ENCODE measurements around the gene SLC50A1.
"Not testable (repeated sequence)": the region's sequence is repeated elsewhere in the genome, so short reads cannot be mapped to it uniquely, and the experiment has no call there.

The SLC50A1 gene

GRCh38 chr1:155117610-155118009, 18.0 kb upstream of the SLC50A1 start:
- DNase-seq = no peak

- not testable (repeated sequence) for DNase-seq
Measured at GRCh38 chr1:155118090-155118489, 17.6 kb upstream of the SLC50A1 start.

DNA sequence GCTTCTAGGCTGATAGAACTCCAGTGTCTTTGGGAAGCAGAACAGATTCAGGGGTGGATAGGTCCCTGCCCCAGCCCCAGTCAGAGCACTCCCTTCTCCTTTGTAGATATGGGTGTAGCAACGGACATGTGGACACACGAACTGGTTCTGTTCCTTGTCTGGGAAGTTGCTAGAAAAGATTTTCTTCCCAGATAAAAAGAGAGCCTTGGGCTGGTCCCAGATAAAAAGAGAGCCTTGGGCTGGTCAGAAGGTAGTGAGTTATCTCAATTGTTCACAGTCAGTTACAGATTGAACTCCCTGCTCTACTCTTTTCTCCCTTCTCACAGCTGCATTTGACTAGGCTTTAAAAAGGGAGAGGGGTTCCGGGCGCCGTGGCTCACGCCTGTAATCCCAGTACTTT, 15.4 kb upstream of the SLC50A1 start:
- DNase-seq = no peak

- DNase-seq = no peak
Measured at GRCh38 chr1:155121249-155121648, 14.4 kb upstream of the SLC50A1 start.

DNA sequence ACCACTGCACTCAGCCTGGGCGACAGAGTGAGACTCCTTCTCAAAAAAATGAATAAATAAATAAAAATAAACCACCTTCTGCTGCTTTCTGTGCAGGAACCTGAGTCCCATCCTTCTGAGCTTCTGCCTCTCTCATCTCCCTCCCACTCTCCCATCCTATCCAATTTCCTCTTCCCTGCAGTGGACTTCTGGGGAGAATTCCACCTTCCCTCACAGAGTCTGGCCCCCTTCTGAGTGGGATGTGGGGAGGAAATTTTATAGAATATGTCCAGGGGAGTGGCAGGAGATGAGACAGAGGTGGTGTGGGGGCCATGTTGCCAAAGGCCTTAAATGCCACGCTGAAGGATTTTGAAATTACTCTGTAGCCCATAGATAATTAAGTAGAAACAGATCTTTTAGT, 13.3 kb upstream of the SLC50A1 start:
- no peak for DNase-seq

DNA sequence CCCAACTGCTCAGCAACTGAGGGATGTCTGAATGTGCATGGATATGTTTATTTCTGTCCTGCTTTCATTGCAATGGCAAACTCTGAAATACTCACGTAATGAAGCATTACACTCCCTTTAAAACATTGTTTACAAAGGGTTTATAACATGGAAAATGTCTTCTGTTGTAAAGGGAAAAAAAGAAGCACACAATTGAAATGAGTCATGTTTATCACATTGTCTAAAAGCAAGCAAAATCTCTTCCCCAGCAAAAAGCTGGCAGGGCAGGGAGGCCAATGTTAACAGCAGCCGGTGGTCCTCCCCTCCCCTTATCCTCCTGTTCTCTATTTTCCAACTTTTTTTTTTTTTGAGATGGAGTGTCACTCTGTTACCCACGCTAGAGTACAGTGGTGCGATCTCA, 11.9 kb upstream of the SLC50A1 start:
- no peak for DNase-seq

GRCh38 chr1:155124503-155125463, 10.9 kb upstream of the SLC50A1 start:
- DNase-seq = no peak

- no peak for DNase-seq
Measured at GRCh38 chr1:155125511-155125945, 10.1 kb upstream of the SLC50A1 start.

DNA sequence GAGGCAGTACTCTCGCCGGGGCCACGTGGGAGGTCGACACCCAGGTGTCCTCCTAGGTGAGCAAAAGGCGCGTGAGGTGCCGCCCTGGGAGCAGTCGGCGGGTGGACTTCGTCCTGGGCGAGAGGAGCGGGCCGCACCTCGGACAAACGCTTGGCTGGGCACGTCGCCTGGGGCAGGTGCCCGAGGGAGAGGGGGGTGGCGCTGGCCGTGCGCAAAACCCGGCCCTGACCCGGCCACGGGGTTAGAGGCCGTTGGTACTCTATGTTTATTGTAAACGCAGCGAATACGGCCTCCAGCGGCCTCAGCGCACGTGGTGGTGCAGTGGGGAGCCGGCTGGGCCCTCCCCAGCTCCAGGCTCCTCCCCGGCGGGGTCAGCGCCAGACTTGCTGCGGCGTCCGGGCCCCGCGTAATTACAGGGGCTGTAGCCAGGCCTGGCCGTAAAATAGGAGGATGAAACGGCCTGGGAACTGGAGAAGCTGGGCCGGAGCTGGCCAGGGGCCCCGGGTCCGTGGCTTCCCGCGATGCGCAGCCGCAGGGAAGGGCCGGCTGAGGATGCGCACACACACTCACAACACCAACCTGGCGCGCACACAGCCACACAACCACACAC, 9.6 kb upstream of the SLC50A1 start:
- DNase-seq = no peak

DNA sequence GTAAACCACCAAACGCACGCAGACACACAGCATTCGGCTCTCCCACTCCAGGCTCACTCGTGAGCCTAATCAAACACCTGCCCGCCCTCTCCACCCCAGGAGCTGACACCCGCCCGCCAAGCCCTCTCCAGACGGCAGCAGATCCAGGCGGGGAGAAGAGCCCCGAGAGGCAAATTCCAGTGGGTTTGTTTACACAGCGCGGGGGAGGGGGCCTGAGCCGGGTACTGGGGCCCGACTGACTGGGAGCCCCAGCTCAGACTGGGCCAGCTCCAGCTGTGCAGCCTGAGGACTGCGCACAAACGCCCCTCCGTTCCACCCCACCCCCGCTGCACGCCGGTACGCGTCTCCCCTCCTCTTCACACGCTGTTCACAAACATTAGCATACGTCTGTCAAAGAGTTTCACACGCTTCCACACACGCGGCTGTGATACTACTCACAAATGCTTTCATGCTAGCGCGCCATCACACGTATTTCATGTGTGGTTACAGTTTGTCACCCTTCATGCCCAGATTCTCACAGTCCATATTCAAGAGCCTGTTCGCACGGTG, 9.0 kb upstream of the SLC50A1 start:
- peak; percentile 16 for DNase-seq

DNA sequence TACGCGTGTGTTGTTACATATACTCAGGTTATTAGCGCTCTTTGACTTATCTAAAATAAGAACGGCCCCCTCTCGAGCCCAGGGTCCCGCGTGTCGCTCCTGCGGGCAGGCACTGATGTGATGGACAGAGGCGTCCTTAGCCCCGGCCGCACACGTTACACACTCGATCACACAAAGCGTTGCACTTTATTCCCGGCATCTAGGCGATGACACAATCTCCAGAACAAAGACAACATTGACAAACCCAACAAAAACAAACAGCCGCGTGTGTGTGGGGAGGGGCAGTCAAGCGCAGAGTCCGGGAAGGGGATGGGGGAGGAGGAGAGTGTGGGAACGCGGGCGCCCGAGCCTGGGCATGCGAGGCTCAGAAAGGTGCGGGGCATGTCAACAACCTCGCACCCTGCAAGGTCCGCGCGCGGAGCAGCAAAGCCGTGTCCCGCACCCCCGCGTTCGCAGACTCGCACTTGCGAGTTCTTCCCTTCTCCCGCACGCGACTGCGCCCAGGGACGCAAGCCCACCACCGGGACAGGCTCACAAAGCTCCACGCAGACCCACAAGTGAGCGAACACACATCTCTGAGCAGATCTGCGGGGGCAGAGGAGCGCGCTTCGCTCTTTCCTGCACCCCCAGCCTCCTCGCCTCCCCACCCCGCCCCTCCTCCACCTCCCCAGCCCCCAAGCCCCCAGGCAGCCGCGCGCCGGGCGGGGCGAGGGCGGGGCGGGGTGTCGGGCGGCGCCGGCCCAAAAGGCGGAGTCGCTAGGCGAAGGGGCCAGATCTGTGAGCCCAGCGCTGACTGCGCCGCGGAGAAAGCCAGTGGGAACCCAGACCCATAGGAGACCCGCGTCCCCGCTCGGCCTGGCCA, 8.3 kb upstream of the SLC50A1 start, which contains the start of gene EFNA1:
Gene EFNA1, plus strand, starts transcription at position 772 of the 862 bp plus-strand sequence. CDS start 102 bp downstream, outside the sequence.
- peak; percentile 35 for DNase-seq

DNA sequence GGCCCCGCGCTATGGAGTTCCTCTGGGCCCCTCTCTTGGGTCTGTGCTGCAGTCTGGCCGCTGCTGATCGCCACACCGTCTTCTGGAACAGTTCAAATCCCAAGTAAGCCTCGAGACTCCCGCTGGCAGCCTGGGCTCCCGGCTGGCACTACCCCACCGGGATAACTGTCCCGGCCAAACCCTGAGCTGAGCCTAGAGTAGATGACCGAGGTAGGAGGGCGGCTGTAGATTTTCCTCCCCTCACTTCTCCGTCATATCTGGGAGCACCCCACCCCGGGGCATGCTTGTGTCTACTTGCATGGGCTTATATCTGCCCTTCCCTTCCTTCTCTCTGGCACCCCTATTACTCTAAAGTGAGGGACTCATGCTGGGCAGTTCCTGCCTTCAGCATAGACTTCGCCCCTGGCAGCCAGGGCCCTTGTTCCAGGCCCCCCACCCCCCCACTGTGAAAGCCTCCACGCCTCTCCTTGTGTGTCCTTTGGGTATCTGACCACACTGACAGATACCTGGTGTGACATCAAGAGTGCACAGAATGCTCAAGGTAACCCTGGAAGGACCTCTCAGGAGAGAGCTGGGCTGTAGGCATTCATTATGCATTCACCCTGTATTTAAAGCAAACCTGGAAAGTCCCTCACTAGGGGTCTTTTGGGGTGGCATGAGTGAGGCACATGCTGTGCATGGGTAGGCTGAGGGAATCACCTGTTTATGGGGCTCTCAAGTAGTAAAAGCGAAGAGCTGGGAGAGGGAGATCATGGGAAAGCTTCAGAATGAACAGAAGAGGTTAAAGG, 7.5 kb upstream of the SLC50A1 start:
- DNase-seq = no peak

DNA sequence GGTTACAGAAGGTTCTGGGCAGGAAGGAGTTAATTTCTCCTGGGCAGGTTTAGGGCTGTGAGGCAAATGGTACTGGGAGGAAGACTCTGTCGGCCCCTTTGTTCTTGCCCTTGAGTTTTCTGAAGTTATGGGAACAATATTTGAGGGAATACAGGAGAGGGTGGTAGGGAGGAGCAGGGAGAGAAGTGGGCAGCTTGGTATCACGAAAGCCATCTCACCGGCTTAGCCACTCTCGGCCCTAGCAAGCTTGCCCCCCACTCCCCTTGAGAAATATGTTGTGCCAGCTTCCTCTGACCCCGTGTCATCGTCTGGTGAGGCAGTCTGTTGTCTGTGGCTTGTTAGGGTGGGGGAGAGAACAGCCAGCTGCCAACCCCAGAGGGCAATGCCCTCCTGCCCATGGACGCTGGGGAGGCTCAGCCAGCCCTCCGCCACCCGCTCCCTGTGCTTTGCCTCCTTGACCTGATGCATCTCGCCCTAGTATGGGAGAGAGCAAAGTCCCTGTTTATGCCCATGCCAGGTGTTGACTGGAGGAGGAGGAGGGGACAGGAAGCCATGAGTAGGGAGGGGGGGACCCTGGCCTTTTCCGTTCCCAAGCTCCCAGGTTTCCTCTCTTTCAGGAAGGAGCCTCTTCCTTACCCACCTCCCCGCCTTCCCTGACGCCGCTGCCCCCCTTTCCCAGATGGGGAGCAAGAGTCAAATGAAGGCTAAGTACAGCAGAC, 6.7 kb upstream of the SLC50A1 start:
- DNase-seq = no peak

DNA sequence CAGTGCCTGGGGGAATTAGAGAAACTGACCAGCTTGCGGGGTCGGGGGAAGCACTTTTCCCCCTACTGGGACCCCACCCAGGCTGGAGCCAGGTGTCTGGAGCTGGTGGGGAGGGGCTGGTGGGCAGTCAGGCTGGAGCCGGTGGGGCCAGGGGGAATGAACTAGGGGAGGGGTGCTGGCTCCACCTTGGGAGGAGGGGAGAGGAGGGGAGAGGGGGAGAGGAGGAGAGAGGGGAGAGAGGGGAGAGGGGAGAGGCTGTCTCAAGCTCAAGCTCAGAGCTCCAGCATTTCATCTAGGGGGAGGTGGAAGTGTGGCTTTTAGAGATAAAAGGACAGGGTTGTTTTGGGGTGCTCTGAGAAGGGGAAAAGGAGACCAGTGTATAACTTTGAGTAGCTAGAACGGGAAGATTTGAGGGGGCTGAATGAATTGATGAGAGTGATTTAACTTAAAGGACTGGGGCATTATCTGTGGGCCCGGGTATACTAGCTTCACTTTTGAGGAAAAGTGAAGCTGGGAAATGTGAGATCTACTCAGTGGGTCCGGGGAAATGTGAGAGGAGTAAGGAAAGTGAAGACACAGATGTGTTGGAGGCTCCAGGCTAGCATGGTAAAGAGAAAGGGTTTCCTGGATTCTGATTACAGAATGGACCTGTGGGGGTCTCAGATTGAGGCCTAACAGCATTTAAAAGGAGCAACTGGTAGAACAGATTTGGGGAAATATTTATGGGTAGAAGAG, 5.2 kb upstream of the SLC50A1 start:
- no peak for DNase-seq

- no peak for DNase-seq
Measured at GRCh38 chr1:155131285-155131684, 4.4 kb upstream of the SLC50A1 start.

DNA sequence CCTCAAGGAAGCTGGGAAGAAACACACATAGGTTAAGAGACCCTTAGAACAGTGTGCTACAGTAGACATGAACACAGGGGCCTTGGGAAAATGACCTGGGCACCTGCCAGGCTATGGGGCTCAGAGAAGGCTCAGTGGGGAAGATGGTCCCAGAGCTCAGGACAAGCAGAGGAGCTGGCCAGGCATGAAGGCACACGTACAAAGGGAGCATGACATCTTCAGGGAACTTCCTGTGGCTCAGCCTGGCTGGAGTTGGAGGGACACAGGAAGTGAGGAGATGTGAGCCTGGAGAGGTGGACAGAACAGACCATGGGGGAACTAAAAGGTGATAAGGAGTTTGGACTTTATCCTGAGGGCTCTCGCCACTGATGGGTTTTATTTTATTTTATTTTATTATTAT, 3.8 kb upstream of the SLC50A1 start:
- no peak for DNase-seq

DNA sequence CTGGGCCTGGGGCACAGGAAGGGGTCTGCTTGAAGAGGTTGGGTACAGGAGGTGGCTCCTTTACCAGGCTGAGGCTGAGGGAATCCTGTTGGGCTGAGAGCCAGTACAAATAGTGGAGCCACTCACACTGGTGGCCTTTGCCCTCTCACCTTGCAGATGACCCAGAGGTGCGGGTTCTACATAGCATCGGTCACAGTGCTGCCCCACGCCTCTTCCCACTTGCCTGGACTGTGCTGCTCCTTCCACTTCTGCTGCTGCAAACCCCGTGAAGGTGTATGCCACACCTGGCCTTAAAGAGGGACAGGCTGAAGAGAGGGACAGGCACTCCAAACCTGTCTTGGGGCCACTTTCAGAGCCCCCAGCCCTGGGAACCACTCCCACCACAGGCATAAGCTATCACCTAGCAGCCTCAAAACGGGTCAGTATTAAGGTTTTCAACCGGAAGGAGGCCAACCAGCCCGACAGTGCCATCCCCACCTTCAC, 1.8 kb upstream of the SLC50A1 start:
- DNase-seq = no peak

DNA sequence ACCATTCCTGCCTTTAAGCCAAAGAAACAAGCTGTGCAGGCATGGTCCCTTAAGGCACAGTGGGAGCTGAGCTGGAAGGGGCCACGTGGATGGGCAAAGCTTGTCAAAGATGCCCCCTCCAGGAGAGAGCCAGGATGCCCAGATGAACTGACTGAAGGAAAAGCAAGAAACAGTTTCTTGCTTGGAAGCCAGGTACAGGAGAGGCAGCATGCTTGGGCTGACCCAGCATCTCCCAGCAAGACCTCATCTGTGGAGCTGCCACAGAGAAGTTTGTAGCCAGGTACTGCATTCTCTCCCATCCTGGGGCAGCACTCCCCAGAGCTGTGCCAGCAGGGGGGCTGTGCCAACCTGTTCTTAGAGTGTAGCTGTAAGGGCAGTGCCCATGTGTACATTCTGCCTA, 1.3 kb upstream of the SLC50A1 start:
- DNase-seq = no peak

- DNase-seq = peak; percentile 72
Measured at GRCh38 chr1:155134880-155135414, 705 bp upstream of the SLC50A1 start.

- DNase-seq = peak; percentile 64
Measured at GRCh38 chr1:155136748-155137147, 1.1 kb downstream of the SLC50A1 start.
